A673 (cell line): ENCODE results near the gene PXDC1.

Experiments used
- CTCF ChIP-seq: fragments of 300-800, 200-600 bp; sonication (generic); conservative IDR thresholded peaks from 2 replicates; pipeline ENCODE4 v1.5.1; 2017; ENCODE audit warnings: low read depth, mild to moderate bottlenecking, antibody characterized with exemption, low read length, moderate library complexity, mixed read lengths
- EZH2 ChIP-seq: fragments of 200-600 bp; sonication (generic); IDR thresholded peaks from 2 replicates; pipeline ENCODE4 v1.6.1; 2017; ENCODE audit warnings: borderline replicate concordance, low read depth, mild to moderate bottlenecking, mixed read lengths, antibody characterized with exemption, low read length; ENCODE audit not compliant: poor library complexity, severe bottlenecking

- TF ChIP-seq CTCF (no peak), EZH2 (no peak)
Observed at GRCh38 chr6:3701631-3702030, 49.9 kb downstream of the PXDC1 start.
